ENCODE measurements around the gene ACOT2.
"Not testable (repeated sequence)": the region's sequence is repeated elsewhere in the genome, so short reads cannot be mapped to it uniquely, and the experiment has no call there.

GRCh38 chr14:73566431-73566830 lies 2.6 kb upstream of the ACOT2 start:
- not testable (repeated sequence) for TF ChIP-seq CTCF (optimal IDR thresholded peaks at IDR 0.05 in 1 of 3, IDR thresholded peaks at IDR 0.05 in 1 of 3, conservative IDR thresholded peaks at IDR 0.05 in 1 of 3; ENCODE audit: extremely low read depth in 1 of 3, insufficient read depth in 2 of 3, low read length in 3 of 3); EZH2 (IDR thresholded peaks at IDR 0.05; ENCODE audit: low read length)
